Measurements from ENCODE around the gene OR52E6. TPM values are rescaled to one million over a fixed set of nuclear protein-coding genes. Genes with fewer than 3 reads are reported as not detected.

The OR52E6 gene
- total RNA-seq = not detected in 2 replicates

GRCh38 chr11:5841797-5842196 is at the start of gene OR52E6:
OR52E6 (minus strand) TSS chr11:5841897; CDS start chr11:5841897, 0 bp downstream.

GRCh38 chr11:5880329-5880728 is 38.6 kb upstream of the OR52E6 start, which contains the start of gene OR52E4:
OR52E4 (plus strand) TSS chr11:5880629; CDS start chr11:5884293, 3,664 bp downstream.

GRCh38 chr11:5857590-5857989 is 15.9 kb upstream of the OR52E6 start, which contains the start of gene OR52E8:
OR52E8 (minus strand) TSS chr11:5857690; CDS start chr11:5857690, 0 bp downstream.

GRCh38 chr11:5808500-5809121 is 33.1 kb downstream of the OR52E6 start, which contains the start of gene OR52N2:
OR52N2 (plus strand) TSS chr11:5808924; CDS start chr11:5820336, 11,412 bp downstream.

GRCh38 chr11:5791165-5791564 is 50.5 kb downstream of the OR52E6 start, which contains the start of gene OR52N1:
OR52N1 (minus strand) TSS chr11:5791265; CDS start chr11:5788816, 2,449 bp downstream.

Other genes starting within 250 kb of the OR52E6 start
- gene TRIM6, start 245.3 kb downstream of the OR52E6 start, total RNA-seq = 5.1 and 6.1 TPM in 2 replicates
- 1.8 and 2.0 TPM in 2 replicates for gene TRIM34, start 216.9 kb downstream of the OR52E6 start, total RNA-seq
- 16.5 and 23.2 TPM in 2 replicates for gene TRIM5, start 156.8 kb downstream of the OR52E6 start, total RNA-seq
- gene TRIM22, start 152.1 kb downstream of the OR52E6 start, total RNA-seq = 5.1 and 8.6 TPM in 2 replicates
- gene OR56B1, start 105.4 kb downstream of the OR52E6 start, total RNA-seq = not detected in 2 replicates
- gene OR52N4, start 87.7 kb downstream of the OR52E6 start, total RNA-seq = not detected in 2 replicates
- gene OR52N5, start 58.5 kb downstream of the OR52E6 start, total RNA-seq = not detected in 2 replicates
- not detected in 2 replicates for gene OR52N1, start 50.6 kb downstream of the OR52E6 start, total RNA-seq
- gene OR52N2, start 33.0 kb downstream of the OR52E6 start, total RNA-seq = not detected in 2 replicates
- gene OR52E8, start 15.8 kb upstream of the OR52E6 start, total RNA-seq = not detected in 2 replicates
- gene OR52E4, start 38.7 kb upstream of the OR52E6 start, total RNA-seq = not detected in 2 replicates
- not detected in 2 replicates for gene OR52E5, start 51.3 kb upstream of the OR52E6 start, total RNA-seq
- not detected in 2 replicates for gene OR56A3, start 100.4 kb upstream of the OR52E6 start, total RNA-seq
- not detected in 2 replicates for gene OR56A5, start 126.6 kb upstream of the OR52E6 start, total RNA-seq
- not detected in 2 replicates for gene OR52L1, start 145.1 kb upstream of the OR52E6 start, total RNA-seq
- gene OR56A4, start 165.0 kb upstream of the OR52E6 start, total RNA-seq = not detected in 2 replicates
- not detected in 2 replicates for gene OR56A1, start 188.9 kb upstream of the OR52E6 start, total RNA-seq